Measurements from ENCODE around the gene CTNNA3.

Gene CTNNA3

DNA sequence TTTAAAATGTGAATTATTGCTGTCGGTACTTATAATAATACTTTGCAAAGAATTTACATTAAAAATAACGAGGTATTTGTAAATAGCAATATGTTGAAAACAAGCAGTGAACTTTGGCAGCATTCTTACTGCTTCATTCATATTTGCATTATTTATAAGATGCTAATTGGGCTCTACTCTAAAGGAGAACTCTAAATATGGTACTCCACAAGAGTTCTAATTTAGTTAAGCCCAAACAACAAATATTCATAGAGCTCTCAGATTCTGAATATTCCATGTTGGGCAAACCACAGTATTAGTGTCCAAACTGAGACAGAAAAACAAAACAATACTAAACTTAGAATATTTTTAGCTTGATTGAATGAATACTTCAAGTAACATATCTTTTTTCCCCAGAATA is 1674.6 kb downstream of the CTNNA3 start:
- FAIRE-seq, result no peak

GRCh38 chr10:66008221-66008620 is 1687.8 kb downstream of the CTNNA3 start:
- no peak for FAIRE-seq

DNA sequence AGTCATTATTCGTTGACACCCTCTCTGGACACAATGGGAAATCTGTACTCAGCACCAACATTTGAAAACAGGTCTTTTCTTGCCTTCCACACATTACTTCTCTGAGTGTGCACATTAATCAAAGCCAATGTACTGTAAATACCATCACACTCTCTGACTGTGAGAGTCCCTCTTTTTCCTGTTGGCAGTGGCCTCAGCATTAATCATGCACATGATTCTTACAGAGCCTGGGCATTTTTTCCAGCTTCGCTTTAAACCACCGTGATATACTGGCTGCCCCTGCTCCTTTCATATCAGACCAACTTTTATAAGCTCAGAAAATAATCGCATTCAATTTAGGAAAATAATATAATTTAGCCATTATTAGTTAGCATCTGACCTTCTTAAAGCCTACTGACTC is 1689.6 kb downstream of the CTNNA3 start:
- no peak for FAIRE-seq

DNA sequence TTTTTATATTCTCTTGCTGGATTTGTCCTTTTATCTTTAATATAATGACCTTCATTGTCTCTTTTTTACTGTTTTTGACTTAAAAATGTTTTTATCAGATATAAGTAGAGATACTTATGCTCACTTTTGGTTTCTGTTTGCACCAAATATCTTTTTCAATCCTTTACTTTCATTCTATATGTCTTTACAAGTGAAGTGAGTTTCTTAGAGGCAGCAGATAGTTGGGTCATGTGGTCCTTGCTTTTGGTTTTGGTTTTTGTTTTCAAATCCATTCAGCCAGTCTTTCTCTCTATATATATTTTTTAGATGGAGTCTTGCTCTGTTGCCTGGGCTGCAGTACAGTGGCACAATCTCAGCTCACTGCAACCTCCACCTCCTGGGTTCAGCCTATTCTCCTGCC is 1702.5 kb downstream of the CTNNA3 start:
- FAIRE-seq, result no peak

DNA sequence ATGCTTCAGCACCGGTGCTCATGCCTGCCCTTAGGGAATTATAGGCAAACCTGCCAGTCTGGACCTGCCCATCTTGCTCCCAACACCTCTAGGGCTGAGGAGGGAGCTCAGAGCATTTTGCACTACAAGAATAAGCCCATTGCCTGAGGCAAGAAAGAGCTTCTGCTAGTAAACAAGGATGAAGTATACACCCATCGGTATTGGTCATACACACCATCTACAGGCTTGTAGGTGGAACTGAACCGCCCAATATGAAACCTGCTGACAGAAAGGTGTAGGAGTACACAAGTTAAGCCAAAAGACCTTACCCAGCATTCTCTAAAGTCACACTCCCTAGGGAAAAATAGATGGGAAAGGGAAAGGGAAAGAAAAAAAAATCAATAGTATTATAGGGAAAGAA is 1727.1 kb downstream of the CTNNA3 start:
- FAIRE-seq, result no peak

- FAIRE-seq, result no peak
Observed at GRCh38 chr10:65968437-65968836, 1727.6 kb downstream of the CTNNA3 start.

GRCh38 chr10:65964205-65964604 is 1731.8 kb downstream of the CTNNA3 start:
- FAIRE-seq, result no peak

DNA sequence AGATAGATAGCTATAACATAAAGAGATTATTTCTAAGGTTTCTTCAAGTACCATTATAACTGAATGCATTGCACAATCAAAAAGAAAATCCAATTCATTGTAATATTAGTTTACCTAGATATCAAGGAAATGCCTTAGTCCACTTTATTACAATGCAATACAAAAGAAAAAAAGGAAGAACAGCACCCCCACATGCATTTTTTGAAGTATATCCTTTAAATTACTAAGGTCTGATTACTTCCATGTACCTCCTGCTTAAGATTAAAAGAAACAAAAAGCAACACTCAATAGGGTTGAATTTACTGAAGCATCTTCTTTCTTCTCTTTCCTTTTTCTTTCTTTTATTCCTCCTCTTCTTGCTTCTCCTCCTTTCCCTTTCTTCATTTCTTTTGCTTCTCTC is 1743.9 kb downstream of the CTNNA3 start:
- FAIRE-seq, result no peak

DNA sequence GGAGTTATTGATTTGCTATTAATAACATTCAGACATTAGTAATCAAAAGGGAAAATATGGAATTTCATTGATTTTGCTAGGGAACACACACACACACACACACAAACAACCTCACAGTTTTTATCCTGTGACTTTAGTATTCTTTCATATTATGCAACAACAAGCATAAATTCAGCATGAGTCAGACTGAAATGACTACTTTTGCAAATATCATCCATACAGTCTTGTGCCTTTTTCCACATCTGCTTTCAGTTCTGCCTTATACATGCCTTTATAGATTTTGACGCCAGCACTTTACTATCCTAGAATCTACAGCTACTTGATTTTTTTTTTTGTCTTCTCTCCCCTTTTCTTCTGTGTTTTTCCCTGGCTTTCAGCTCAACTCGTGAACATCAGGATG is 1745.9 kb downstream of the CTNNA3 start:
- no peak for FAIRE-seq

DNA sequence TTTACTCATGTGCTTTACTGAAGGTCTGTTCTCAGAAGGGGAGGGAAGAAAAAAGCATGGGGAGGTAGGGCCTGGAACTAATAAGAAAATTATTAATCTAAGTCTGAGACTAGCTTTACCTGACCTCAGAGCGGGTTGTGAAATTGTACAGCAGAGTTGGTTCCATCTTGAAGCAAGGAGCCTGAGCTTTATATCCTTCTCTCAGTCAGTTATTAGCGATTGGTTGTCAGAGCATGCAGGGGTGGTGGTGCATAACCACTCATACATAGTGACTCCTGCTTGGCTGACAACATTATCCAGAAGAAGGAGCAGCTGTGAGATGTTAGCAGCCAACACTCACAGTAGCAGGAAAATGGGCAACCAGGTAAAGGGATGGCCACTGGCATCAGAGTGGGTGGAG is 1746.5 kb downstream of the CTNNA3 start:
- no peak for FAIRE-seq

- FAIRE-seq, result no peak
Observed at GRCh38 chr10:65945061-65945460, 1750.9 kb downstream of the CTNNA3 start.

DNA sequence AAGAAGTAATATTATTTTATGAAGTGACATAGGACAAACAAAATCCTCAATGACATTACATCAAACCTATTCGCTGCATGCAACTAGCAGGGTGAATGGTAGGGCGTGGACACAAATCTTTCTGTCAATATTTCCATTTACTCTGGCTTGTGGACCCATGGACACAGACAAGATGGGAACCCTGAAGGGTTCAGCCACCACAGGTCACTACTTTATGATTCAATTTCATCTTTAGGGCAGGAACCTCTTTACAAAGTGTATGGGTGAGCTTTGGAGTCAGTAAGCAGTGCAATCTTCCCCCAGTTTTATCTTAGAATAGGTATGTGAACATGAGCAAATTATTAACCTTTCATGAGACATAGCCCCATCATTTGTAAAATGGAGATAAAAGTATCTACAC is 1752.5 kb downstream of the CTNNA3 start:
- FAIRE-seq, result no peak

DNA sequence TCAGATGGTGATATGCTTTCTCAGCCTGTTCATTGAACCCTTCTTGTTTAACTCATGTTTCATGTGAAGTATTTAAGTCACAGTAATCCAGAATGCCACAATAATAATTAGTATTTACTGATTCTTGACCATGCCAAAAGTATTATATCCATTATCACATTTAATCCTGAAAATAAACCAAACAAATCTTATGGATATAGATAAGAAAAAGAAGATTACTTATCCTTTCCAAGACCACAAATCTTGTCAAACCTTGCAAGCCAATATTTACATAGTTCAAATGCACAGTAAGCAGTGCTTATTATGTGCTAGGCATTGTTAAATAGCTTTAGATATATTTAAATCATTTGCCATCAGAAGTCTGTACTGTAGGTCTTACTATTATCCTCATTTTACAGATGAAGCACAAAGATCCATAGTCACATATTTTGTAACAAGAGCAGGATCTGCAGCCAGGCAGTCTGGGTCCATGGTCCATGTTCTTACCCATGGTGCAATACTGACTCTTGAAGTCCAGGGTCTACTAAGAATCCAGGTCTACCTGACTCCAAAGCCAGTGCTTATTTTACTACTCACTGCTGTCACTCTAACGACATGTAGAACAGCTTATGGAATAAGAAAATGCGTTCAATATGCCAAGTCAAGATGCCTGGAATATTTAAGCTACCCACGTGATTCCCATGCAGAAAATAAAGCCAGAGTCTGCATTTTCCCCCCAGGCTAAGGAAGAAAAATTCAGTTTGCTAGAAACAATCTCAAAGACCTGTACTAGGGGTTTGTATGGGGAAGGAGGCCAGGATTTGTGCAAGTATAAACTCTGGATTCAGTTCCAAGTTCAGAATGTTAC is 1755.0 kb downstream of the CTNNA3 start:
- no peak for FAIRE-seq

DNA sequence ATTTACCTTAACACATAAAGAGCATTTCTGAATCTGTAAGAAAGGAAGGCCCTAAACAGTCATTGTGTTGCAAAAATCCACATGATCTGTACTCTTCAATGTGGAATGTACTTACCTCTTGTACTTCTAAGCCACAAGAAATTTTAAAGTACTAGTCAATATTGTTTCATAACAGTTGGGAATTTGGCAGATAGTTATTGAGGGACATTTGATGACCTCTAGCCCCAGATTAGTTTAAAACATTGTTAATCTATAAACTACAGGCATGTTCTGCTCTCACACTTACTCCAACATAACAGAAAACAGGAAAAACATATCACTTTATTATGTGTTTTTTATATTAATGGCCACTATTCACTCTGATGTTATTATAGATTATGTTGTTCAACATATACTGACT is 1755.9 kb downstream of the CTNNA3 start:
- FAIRE-seq, result no peak

DNA sequence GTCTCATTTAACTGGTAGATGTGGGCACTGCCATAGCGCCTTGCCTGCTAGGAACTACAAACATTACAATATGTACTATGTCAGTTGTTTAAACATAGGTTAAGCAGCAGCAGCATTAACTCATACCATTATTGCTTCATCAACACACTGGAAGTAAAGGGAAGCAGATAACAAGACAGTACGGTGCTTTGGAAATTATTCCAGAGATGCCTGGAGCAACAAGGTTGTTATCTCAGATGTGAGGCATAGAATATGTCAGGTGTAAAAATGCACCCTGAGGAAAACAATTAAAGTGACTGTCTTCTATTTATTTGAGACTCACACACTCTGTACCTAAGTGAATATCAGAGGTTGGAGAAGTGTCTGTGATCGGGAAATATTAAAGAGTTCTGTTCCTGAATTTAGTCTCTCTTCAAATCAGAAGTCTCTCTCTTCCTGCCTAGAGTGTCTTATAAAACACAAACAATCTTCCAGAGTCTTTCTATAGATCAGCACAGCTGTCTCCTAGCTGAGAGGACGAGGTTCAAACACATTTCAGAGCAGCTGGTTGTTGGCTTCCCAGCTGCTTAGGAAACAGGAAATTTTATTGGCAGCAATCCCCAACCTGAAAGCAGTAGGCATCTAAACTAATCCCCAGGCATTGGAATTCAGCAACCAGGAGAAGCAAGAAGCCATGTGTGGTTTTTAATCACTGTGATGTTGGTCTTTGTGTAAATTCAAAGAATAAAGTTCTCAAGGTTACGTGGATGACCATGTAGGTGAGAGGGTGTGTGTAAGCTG is 1764.5 kb downstream of the CTNNA3 start:
- no peak for FAIRE-seq

DNA sequence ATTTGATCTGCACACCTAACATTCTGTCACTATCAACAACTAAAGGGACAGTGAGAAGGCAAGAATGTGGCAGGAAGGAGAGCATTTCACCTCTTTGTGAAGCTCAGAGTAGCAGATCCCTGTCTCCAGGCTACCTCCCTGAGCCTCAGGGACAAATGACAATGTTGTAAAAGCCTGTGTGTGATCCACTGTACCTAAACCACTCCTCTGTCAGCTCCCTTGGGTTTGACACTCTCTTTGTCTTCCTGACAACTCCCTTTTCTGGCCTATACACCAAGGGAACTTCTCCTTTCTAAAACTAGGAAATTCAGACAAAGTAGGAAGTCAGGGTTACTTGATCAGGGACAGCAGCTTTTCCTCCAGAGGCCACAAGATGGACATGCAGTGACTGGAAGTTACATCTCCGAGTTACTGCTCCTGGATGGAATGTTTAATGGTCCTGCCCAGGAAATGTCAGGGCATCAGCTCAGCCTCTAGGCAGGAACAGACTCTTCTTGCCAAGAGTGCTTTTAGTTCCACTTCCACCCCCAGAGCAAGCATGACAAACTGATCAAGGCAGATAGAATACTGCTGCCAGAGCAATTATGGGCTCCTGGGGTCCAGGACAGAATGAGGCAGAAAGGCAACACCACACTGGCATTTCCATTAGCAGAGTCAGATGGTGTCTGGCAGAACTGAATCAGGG is 1784.7 kb downstream of the CTNNA3 start:
- FAIRE-seq, result no peak

DNA sequence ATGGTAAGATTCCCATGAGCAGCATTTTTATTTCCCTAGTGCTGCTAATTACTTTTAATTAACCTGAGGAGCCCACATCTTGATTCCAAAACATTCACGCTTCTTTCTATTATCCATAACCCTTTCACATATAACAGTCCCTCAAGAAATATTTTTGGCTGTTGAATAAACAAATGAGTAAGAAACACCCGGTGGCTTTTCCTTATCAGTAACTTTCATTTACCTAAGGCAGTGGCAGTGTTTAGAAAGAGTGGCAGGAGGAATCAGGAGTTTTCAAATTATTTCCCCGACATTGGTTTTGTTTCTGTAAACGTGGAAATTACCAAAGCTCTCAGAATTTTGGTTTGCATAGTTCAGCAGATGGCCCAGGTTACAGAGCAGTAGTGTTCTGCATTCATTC is 1785.8 kb downstream of the CTNNA3 start:
- FAIRE-seq, result no peak

GRCh38 chr10:65907199-65907712 is 1788.7 kb downstream of the CTNNA3 start:
- FAIRE-seq, result no peak

- no peak for FAIRE-seq
Observed at GRCh38 chr10:65903620-65904019, 1792.4 kb downstream of the CTNNA3 start.

DNA sequence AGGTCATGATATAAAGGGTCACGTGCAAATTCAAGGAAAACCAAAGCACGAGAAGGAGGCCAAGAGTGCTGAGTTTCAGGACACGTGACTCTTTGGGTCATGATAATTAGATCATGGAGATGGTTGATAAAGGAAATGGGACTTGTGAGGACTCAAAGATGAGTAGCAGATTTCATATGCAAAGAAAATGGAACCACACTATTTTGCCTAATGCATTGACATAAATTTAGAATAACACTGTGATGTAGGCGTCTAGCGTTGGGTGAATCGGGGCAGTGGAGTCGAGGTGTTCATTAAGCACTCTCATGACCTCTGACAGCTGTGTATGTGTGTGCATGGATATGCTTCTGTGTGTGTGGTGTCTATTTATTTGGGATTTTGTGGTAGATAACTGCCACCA is 1795.7 kb downstream of the CTNNA3 start:
- no peak for FAIRE-seq

- FAIRE-seq, result no peak
Observed at GRCh38 chr10:65898055-65898454, 1797.9 kb downstream of the CTNNA3 start.

- no peak for FAIRE-seq
Observed at GRCh38 chr10:65894961-65895360, 1801.0 kb downstream of the CTNNA3 start.

- FAIRE-seq, result no peak
Observed at GRCh38 chr10:65894379-65894778, 1801.6 kb downstream of the CTNNA3 start.

Measured in endometrium (tissue), 2 donors.